GM19397 (cell line): ENCODE measurements around the gene GET4.
"Not testable (repeated sequence)": the region's sequence is repeated elsewhere in the genome, so short reads cannot be mapped to it uniquely, and the experiment has no call there.

Experiments
- ATAC-seq: cut with Tn5 transposase; IDR thresholded peaks from one replicate; pipeline ENCODE4 v1.9.1; 2021; ENCODE audit warnings: mild to moderate bottlenecking, moderate library complexity; ENCODE audit not compliant: unreplicated experiment

Gene GET4

DNA sequence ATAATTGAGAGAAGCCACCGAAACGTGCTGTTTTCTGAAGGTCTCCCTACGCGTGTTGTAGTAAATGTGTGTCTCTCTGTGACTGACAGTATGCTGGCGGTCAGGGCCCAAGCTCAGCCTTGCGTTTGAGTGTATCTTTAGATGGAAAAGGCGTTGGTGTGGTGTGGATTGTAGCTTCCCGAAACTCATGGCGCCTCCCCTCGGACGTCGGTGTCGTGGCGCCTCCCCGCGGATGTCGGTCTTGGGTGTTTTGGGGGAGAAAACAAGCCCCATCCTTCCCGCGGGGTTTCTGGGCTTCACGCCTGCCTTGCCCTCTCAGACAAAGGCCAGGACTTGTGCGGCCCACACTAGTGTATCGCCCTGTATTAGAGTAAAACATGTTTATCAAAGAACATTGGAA lies 31.3 kb upstream of the GET4 start:
- ATAC-seq, result no peak

GRCh38 chr7:845731-846130 lies 30.6 kb upstream of the GET4 start:
- no peak for ATAC-seq

DNA sequence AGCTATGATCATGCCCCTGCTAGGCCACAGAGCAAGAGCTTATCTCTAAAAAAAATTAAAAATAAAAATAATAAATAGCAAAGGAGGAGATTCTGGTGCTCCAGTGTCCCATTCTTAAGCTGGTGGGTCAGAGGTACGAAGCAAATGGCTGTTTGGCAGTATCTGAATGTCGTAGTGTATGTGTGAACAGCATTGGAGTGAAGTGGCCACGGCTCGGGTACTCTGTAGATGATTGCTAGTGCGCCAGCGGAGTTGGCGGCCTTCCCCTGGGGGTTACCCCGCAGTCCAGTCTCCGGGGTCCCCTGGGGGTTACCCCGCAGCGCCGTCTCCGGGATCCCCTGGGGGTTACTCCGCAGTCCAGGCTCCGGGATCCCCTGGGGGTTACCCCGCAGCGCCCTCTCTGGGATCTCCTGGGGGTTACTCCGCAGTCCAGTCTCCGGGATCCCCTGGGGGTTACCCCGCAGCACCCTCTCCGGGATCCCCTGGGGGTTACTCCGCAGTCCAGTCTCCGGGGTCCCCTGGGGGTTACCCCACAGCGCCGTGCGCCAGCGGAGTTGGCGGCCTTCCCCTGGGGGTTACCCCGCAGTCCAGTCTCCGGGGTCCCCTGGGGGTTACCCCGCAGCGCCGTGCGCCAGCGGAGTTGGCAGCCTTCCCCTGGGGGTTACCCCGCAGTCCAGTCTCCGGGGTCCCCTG lies 29.2 kb upstream of the GET4 start:
- not testable (repeated sequence) for ATAC-seq

DNA sequence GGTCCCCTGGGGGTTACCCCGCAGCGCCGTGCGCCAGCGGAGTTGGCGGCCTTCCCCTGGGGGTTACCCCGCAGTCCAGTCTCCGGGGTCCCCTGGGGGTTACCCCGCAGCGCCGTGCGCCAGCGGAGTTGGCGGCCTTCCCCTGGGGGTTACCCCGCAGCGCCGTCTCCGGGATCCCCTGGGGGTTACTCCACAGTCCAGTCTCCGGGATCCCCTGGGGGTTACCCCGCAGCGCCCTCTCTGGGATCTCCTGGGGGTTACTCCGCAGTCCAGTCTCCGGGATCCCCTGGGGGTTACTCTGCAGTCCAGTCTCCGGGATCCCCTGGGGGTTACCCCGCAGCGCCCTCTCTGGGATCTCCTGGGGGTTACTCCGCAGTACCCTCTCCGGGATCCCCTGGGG lies 28.6 kb upstream of the GET4 start:
- ATAC-seq, result not testable (repeated sequence)

GRCh38 chr7:849145-849544 lies 27.2 kb upstream of the GET4 start:
- ATAC-seq, result no peak

DNA sequence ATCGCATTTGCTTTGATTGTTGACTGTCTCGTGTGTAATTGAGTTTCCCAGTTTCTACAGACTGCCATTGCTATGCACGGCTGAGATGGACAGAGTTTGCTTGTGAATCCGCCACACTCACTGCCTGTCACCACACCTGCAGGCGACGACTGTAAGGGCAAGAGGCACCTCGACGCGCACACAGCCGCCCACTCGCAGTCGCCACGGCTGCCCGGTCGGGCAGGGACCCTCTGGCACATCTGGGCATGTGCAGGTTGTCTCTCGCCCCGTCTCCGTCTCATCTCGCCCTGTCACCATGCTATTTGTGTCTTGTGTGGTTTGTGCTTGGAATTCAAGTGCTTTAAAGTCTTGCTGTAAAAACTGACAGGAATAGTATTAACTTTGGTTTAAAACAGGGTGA lies 26.6 kb upstream of the GET4 start:
- no peak for ATAC-seq

GRCh38 chr7:851204-851603 lies 25.1 kb upstream of the GET4 start:
- no peak for ATAC-seq

DNA sequence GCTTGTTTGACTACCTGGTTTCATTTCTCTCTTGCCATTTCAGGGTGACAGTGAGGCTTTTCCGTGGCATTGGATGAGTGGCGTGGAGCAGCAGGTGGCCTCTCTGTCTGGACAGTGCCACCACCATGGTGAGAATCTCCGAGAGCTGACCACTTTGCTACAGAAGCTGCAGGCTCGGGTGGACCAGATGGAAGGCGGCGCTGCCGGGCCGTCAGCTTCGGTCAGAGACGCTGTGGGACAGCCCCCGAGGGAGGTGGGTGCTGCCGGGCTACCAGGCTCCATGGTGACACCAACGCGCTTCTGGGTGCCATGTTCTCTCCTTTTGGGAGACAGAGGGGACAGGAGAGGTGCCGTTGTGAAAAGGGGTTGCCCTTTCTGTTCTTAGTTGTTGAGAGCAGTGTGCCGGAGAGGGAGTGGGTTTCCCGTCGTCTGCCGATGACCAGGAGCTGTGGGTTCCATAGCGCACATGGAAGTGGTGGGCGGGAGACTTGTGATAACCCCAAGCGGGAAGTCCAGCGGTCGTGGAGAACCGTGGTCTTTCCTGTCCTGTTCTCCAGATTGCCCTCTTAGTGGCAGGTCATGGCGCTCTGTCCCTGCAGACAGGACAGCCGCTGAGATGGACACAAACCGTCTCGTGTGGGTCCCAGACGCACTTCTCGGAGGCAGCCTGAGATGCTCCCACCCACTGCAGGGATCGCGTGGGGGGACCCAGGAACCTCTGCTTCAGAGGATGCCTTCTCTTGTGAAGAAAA lies 22.8 kb upstream of the GET4 start:
- ATAC-seq, result no peak

DNA sequence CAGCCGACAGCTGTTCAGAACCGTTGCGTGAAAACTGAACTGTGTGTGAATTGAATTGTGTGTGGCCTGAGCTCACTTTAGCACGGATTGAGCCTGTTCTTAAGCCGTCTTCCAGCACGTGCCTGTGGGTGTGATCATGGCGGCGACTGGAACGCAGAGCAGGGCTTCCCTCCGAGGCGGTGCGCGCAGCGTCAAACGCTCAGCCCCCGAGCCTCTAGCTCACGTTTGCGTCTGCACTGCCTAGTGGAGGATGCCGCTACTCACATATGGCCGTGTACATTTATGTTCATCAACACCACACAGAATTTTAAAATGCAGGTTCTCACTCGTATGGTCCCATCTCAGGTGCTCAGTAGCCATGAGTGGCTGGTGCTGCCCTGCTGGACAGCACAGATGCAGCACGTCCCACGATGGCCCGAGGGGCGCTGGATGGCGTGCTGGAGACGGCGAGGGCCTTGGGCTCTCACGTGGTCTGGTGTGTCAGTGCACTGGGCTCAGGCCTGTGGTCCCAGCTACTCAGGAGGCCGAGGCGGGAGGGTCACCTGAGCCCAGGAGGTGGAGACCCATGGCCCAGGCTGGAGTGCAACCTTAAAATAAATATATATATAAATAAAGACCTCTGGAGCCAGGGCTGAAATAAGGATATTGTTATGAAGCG lies 22.1 kb upstream of the GET4 start:
- no peak for ATAC-seq

DNA sequence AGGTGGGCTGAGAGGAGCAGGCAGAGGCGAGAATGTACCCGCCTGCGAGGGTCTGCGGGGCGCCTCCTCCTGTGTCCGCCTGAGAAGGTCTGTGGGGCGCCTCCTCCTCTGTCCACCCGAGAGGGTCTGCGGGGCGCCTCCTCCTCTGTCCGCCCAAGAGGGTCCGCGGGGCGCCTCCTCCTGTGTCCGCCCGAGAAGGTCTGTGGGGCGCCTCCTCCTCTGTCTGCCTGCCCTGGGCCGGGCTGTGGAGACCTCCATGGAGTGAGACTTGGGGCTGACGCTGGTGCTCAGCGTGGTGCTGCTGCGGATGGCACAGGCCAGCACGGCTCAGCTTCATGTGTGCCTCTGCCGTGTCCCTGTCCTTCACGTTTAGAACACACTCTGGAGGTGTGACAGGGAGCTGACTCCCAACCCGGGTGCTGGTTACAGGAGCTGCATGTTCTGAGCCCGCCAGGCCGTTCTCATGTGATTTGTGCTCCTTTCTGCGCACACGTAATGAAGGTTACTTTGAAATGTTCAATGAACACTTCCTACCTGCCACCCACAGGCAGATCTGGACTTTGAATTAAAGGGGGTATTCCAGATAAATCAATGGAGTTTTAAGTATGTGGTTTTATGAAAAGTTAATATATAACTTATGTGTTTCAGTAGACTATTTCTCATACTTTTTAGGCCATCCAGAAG lies 20.5 kb upstream of the GET4 start:
- no peak for ATAC-seq

GRCh38 chr7:856444-857095 lies 19.8 kb upstream of the GET4 start:
- no peak for ATAC-seq

GRCh38 chr7:857661-858060 lies 18.7 kb upstream of the GET4 start:
- ATAC-seq, result no peak

DNA sequence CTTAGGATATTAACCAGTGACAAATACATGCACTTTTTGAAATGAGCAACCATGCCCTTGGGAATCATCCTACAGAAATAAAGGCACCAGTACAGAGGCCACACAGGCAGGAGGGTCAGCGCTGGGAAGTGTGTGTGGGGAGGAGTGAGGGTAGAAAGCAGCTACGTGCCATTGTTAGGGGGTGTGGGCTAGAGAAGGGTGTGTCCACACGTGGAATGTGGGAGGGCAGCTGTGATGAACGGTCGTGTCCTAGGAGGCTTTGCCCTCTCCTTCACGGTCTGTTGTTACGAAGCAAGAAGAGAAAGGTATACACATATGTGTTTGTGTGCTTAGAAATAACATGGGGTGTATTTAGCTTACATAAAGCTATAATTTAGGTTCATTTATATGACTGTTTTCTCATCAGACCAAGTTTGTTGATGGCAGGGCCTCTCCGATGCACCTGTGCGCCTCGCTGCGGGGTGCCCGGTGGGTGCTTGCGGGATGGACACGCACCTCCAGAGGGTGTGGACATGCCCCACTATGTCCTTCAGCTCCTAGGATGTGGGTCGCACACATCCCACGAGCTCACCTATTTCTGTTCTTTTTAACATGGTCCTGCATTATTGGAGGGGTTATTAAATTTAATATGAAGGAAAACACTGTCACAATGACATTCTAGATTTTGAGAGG lies 16.9 kb upstream of the GET4 start:
- ATAC-seq, result no peak

- ATAC-seq, result no peak
Observed at GRCh38 chr7:860149-860548, 16.2 kb upstream of the GET4 start.

DNA sequence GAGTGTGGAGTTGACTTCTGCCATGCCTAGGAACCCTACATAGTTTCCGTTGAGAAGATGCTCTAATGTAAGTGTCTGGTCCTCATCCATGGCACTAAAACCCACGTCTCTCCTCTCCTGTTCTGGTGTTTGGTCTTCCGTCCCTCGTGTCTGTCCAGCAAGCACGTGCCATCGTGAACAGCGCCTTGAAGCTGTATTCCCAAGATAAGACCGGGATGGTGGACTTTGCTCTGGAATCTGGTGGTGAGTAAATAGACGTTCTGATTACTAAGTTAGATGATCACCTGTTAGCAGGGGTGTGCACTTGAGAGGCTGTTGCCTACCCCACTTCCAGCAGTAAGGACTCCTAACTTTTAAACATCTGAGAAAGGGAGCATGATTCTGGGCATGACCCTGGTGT lies 15.1 kb upstream of the GET4 start:
- ATAC-seq, result no peak

DNA sequence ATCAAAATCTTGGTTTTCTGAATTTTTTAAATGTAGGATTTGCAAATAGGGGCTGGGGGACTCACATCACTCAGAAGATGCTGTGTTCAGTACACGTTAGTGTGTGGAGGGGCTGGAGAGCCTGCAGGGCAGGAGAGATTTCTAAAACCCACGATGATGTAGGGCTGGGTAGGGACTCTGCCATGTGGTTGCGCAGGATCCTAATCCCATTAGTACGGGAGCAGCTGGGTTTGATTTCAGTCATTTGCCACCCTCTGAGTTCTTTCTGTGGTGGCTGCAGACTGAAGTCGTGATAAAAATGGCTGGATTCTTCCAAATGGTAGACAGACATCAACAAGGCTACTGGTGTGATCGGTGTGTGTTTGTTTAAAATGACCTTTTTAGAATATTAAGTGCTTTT lies 14.2 kb upstream of the GET4 start:
- no peak for ATAC-seq

DNA sequence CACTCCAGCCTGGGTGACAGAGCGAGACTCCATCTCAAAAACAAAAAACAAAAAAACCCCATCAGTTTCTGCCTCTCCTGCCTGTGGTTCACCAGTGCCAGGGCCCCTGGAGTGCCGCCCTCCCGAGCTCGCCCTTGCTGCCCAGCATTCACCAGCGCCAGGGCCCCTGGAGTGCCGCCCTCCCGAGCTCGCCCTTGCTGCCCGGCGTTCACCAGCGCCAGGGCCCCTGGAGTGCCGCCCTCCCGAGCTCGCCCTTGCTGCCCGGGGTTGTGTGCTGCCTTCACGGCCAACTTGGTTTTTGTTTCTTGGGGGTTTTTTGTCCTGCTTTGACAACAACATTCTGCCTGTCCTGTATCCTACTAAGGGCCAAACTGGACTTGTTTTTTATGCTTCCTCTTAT lies 13.2 kb upstream of the GET4 start:
- ATAC-seq, result no peak

GRCh38 chr7:865921-866320 lies 10.4 kb upstream of the GET4 start:
- ATAC-seq, result no peak

DNA sequence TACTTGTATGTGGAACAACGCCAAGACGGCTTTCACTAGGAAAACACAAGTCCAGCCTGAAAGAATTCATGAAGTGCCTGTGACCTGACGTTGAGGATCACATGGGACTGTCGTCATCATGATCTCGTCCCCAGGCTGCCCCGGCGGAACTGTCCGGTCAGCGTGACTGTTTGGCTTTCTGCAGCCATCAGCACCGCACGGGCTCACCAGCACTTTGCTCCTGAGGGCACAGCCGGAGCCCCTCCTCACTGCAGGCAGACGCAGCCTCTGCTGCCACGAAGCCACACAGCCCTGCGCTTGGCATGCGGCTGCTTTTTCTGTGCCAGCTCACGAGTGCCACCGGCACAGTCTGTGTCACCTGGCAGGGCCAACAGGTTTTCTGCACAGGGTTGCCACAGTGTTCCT lies 9.4 kb upstream of the GET4 start:
- no peak for ATAC-seq

DNA sequence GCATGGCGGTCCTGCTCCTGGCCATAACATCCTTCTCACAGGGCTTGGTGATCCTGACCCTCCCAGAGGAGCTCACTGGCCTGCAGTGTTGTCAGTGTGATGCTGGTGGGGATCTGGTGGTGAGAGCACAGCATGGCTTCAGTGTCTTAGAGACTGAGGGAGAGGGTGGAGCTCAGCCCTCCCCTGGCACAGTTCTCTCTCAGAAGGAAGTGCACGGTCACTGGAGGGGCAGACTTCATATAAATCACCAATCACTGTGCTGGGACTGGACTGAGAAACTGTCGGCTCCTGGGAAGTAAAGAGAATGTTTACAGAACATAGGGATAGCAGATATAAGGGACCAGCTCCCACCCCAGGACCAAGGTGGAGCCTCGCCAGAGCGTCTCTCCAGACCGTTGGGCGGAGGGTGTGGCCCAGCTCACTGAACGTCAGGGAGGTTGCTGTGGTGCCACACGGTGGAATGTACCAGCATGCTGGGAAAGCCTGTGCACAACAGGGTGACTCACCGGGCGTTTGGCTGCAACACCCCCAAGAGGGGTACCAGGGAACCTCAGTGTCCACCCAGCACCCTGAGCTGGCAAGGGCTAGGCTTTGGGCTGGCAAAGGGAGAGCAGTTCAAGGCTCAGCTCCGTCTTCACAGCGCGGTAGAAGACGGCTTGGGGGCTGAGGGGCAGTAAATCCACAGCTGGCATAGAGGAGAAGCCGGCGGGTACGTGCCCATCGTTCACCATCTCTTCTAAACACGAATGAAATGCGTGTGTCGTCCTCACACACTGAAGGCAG lies 8.8 kb upstream of the GET4 start:
- ATAC-seq, result no peak
